ES-I3 (cell line): ENCODE results near the gene SERPINH1.
A peak's percentile ranks its signal among the peaks of the same experiment; 100 is the strongest.

Experiments
- H3K36me3 ChIP-seq: 2 replicates; pipeline ENCODE4 v1.6.1; 2013; ENCODE audit warnings: mild to moderate bottlenecking, low read length, control low read depth, moderate library complexity; ENCODE audit not compliant: insufficient read depth
- H3K4me1 ChIP-seq: 2 replicates; pipeline ENCODE4 v1.6.1; 2013; ENCODE audit warnings: mild to moderate bottlenecking, control low read depth, low read length; ENCODE audit not compliant: insufficient read depth
- H3K9ac ChIP-seq: 2 replicates; pipeline ENCODE4 v1.6.1; 2013; ENCODE audit warnings: low read depth, mild to moderate bottlenecking, low read length, moderate library complexity
- H3K9me3 ChIP-seq: 2 replicates; pipeline ENCODE4 v1.6.1; 2013; ENCODE audit warnings: mild to moderate bottlenecking, low read length, moderate library complexity; ENCODE audit not compliant: control insufficient read depth, insufficient read depth

SERPINH1 gene

DNA sequence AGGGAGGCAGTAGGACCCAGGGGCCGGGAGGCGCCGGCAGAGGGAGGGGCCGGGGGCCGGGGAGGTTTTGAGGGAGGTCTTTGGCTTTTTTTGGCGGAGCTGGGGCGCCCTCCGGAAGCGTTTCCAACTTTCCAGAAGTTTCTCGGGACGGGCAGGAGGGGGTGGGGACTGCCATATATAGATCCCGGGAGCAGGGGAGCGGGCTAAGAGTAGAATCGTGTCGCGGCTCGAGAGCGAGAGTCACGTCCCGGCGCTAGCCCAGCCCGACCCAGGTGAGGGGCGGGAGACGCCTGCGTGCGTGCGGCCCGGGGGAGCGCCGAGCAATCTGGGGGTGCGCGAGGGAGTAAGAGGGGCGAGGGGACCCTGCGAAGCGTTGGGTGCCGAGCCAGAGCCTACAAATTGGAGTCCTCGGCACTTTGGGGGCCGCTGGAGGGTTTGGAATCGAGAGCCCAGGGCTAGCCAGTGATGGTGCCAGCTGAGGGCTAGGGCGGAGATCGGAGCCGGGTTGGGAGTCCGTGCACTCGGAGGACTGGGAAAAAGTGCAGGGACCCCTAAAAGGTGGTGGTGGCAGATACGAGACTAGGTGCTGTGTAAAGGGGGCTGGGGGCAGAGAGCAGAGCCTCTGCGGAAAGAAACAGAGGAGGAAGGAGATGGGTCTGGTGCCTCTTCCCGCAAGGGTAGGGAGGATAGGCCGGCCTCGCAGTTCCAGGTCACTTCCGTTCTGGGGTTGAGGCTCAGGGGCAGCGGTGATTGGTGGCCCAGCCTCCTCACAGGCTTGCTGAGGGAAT, at the start of gene SERPINH1:
SERPINH1 (plus strand) TSS at position 206 of the 788 bp plus-strand sequence. CDS start 4,097 bp downstream, outside the sequence.
- peak within 1 kb of the TSS; percentile 91 for H3K9ac ChIP-seq
- H3K4me1 ChIP-seq: peaks cover 51% of the 10 kb centered on the region
- no peaks in the 10 kb centered on the region for H3K9me3 ChIP-seq
- H3K36me3 ChIP-seq: peaks cover 5% of the 10 kb centered on the region

DNA sequence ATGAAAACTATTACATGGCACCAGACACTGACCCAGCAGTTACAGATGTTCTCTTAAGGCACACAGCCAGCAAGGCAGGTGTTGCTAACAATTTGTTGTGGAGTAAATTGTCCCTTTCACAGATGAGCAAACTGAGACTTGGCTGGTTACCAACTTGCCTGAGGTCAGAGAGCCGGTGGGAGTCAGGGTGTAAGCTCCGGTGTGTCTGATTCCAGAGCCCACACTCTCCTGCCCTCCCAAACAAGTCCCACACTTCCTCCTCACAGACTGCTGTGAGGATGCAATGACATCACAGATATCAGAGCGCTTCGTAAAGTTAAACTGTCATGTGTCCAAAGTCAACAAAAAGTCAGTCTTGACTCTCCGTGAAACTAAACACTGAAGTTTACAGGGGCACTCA, 48.8 kb upstream of the SERPINH1 start:
- H3K36me3 ChIP-seq: no peaks in the 10 kb centered on the region
- H3K4me1 ChIP-seq: no peaks in the 10 kb centered on the region; the same call in 1 of the 2 replicates
- no peak overlapping the region for H3K9ac ChIP-seq
- H3K9me3 ChIP-seq: no peaks in the 10 kb centered on the region

DNA sequence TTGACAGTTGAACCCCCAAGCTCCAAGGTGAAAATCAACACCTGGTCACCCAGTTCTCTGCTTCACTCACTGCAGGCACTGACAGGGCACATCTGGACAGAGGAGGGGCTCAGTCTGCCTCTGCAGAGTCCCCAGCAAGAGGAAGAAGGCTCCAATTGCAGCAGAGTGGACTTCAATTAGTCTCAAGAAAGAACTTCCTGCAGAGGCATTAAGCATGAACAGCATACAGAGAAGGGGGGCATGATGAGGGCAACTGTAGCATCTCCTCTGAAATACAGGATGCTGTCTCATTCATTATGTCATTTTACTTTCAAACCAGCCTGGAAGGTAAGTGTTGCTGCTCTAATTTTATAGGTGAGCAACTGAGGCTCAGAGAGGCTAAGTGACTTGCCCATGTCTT, 47.5 kb upstream of the SERPINH1 start:
- Histone ChIP-seq H3K9me3 (no peaks in the 10 kb centered on the region), H3K9ac (no peak overlapping the region), H3K4me1 (no peaks in the 10 kb centered on the region; the same call in 1 of the 2 replicates), H3K36me3 (no peaks in the 10 kb centered on the region)

DNA sequence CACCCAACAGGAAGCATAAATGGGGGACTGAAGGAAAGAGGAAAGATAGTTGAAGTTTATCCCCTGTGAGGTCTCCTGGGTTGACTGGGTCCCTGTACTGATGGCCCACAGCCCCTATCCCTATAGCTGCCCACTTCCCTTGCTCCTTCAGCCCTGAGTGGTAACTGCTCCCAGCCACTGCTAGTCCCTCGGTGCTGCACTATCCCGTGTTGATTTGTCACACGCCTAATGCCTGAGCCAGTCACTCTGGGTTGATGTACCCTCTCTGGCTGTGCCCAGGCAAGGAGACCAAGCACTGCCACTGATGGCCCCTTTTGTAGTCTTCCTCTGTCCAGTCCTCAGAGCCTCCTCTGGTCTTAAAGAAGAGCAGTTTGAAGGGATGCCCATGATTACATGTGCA, 45.9 kb upstream of the SERPINH1 start:
- no peaks in the 10 kb centered on the region for H3K4me1 ChIP-seq
- no peaks in the 10 kb centered on the region for H3K9me3 ChIP-seq
- H3K36me3 ChIP-seq: no peaks in the 10 kb centered on the region
- no peak overlapping the region for H3K9ac ChIP-seq

DNA sequence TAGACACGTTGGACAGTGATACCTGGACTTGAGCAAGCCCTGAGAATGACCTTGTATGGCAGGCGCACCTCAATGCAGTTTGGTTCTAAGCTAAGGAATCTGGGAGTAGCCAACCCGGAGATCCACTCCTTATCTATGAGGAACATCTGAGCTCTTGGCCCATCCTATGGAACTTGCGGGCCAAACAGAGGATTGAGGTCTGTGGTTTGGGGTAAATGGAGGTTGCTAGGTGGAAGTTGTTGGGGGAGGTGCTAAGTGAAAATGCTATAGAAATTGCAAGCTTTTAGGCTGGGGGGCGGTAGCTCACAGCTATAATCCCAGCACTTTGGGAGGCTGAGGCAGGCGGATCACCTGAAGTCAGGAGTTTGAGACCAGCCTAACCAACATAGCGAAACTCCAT, 45.2 kb upstream of the SERPINH1 start:
- no peaks in the 10 kb centered on the region for H3K9me3 ChIP-seq
- no peak overlapping the region for H3K9ac ChIP-seq
- H3K36me3 ChIP-seq: no peaks in the 10 kb centered on the region
- H3K4me1 ChIP-seq: no peaks in the 10 kb centered on the region; the same call in 1 of the 2 replicates

DNA sequence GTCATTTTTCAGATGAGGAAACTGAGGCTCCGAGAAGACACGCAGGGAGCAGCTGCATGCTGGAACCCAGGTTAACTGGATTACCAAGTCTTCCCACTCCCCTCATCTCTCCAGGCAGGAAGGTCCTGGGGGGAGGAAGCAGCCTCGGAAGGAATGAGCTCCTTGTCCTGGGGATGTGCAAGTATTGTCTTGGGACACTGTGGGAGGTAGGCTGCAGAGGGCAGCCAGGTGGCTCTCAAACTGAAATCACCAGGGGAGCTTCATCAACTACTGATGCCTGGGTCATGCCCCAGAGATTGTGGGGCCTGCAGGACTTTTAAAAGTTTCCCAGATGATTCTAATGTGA, 43.9 kb upstream of the SERPINH1 start:
- H3K4me1 ChIP-seq: peaks cover 10% of the 10 kb centered on the region; the same call in 1 of the 2 replicates
- no peaks in the 10 kb centered on the region for H3K9me3 ChIP-seq
- no peak overlapping the region for H3K9ac ChIP-seq
- no peaks in the 10 kb centered on the region for H3K36me3 ChIP-seq

DNA sequence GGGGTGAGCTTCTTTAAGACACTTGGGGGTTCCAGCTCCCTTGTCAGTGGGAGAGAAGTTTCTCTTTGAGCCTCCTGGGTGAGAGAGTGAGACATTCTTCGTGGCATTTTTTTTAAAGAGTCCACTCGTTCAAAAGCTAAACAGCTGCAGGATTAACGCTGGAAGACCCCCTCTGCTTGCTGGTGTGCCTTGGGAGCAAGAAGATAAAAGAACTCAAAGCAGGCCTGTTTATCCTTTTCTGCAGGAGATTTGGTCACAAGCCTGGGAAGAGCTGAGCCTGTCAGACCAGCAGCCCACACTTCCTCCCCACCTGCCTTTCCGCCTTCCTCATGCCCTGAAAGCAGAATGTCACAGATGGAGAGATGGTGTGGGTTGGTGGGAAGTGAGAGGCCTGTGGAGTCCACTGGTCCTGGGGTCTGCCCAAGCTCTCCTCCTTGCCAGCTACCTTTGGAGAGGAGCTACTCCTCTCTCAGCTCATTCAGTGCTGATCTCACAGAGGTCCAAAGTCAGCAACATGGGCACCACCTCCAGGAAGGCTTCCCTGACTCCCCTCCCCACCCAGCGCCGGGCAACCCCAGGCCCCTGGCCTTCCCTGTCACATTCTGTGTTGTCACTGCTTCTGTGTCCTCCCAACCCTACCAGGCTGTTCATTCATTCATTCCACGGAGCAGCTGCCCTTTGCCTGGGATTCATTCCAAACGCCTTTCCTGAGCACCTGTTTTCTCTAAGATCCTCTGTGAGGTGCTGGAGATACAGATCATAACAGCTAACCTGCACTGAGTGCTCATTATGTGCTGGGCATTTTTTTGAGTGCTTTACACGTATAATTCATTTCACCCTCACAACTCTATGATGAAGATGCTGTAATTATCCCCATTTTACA, 43.0 kb upstream of the SERPINH1 start:
- peaks cover 10% of the 10 kb centered on the region; the same call in 1 of the 2 replicates for H3K4me1 ChIP-seq
- no peak overlapping the region for H3K9ac ChIP-seq
- no peaks in the 10 kb centered on the region for H3K9me3 ChIP-seq
- no peaks in the 10 kb centered on the region for H3K36me3 ChIP-seq

DNA sequence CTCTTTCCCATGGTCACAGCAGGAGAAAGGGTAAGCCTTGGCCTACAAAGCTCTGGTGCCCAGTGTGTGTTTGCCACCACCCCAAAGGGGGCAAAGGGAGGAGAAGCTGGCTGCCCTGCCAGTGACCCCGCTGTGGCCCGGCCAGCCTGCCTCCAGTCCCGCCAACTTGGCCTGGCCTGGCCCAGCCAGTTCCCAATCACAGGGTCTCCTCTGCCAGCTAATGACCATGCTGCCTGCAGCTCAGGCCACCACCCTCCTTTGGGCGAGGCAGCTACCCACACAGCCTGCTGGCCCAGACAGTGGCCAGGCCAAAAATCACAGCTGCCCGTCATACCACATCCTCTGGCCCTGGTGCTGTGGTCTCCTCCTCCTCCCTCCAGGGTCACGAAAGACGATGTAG, 41.4 kb upstream of the SERPINH1 start:
- Histone ChIP-seq H3K9ac (no peak overlapping the region), H3K4me1 (peaks cover 10% of the 10 kb centered on the region; the same call in 1 of the 2 replicates), H3K36me3 (no peaks in the 10 kb centered on the region), H3K9me3 (no peaks in the 10 kb centered on the region)

DNA sequence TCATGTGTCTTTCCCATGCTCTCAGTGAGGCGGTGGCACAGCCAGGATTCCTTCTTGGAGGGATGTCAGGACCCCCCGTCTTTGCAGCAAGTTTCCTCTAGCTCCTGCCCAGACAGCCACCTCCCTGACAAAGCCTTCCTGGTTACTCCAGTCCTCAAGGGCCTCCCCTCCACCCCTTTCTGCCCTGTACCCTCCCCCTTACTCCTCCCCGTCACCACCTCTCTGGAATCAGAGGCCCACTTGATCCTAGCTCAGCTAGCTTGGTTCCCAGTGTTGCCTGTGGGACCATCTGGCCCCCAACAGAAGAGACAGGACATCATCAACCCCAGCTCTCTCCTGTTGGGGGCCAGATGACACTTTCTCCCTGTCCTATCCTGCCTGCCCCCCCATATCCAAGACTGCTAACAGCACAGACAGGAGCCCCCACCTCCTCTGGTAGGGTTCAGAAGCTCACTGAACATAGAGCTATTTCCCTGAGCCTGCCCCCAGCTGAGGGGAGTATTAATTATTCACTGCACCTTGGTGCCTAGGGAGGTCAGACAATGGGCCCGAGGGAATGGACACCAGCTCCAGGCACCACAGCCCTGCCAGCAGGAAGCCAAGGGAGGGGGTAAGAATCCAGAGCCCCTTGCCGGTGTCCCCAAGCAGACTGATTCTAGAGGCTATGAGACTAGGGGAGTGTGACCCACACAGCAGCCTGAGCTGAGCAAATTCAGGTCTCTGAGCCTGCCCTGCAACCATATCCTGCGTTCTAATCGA, 39.6 kb upstream of the SERPINH1 start:
- H3K9ac ChIP-seq: no peak overlapping the region
- H3K36me3 ChIP-seq: no peaks in the 10 kb centered on the region
- H3K4me1 ChIP-seq: peaks cover 10% of the 10 kb centered on the region; the same call in 1 of the 2 replicates
- H3K9me3 ChIP-seq: no peaks in the 10 kb centered on the region

DNA sequence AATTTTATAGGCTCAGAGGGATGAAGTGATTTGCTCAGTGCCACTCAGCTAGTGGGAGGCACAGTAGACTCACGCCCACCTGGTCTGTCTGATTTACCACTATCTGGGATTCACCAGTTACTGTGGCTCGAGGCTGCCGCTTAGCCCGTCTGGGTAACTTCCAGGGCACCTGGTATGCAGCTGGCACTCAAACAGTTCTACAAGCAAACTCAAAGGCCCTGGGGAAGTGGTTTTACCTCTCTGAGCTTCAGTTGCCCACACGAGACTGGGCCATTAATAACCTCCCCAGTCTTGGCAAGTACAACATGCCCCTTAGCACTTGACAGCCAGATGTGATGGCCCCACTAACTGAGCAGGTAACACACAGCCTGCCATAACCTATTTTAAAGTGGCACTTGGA, 38.9 kb upstream of the SERPINH1 start:
- Histone ChIP-seq H3K36me3 (no peaks in the 10 kb centered on the region), H3K9ac (no peak overlapping the region), H3K4me1 (peaks cover 14% of the 10 kb centered on the region)

DNA sequence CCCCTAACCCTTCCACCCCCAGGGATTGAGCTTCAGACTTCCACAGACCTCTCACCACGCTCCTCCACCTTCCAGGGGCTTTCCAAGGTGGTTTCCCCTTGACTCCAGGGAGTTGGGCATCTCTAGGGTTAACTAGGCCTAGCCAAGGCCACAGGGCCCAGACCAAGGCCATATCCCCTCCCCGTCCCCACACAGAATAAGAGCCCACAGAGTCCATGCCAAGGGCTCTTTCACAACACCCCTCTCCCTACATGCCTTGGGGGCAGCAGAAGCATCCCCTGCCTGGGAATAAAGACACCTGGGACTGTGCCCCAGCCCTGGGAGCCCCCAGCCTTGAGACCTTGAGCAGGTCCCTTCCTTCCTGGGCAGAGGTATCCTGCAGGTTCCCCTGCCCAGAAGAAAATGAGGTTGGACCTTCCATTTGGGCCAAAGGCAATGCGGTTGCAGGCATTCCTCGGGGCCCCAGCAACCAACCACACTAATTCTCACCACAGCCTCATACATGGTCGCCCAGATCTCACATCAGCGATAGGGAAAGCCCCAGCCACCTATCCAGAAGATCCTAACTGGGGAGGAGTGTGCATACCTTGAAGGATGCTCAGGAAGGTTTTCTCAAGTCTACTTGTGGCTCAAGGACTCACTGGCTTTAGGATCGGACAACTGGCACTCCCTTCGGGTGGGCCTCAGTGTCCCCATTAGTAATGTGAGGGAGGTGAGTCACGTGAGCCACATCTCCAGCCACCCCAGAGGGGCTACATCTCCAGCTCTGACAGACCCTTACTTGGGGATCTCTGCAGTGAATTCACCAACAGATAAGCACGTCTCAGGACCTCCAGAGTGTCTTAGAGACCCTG, 38.0 kb upstream of the SERPINH1 start:
- Histone ChIP-seq H3K9me3 (no peaks in the 10 kb centered on the region), H3K9ac (peak overlapping the region; percentile 88; the same call in 1 of the 2 replicates), H3K4me1 (peaks cover 22% of the 10 kb centered on the region), H3K36me3 (no peaks in the 10 kb centered on the region)

More for the DNA sequence above, 38.9 kb upstream of the SERPINH1 start:
- H3K9me3 ChIP-seq: no peaks in the 10 kb centered on the region

DNA sequence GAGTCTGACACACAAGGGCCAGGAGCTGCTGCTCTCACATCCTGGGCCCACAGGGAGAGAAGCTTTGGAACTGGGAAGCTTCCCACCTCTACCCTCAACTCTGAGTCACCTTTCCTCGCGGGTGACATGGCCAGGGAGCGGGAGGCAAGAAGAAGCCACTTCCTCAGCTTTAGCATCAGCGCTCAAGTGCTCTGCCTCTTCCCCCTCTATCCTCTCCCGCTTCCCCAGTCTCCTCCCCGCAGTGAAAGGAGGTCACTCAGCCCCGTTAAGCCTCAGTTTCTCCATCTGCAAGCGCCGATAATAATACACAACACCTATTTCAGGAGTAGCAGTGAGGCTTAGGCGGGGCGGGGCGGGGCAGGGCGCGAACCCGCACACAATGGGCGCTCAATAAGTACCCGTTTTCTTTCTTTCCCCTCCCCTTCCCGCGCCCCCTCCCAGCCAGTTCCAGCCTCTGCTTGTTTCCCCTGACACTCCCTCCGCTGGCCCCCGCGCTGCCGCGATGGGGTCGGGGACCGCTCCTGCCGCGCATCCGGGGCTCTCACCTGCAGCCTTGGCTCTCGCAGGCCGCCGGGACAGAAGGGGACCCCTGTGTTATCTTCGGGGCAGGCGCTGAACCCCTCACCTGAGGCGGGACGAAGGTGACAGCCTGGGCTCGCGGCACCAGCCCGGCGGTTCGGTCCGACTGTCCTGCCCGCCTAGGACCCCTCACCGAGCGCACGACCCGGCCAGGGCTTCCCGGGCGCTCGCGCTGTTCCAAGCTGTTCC, 37.2 kb upstream of the SERPINH1 start:
- H3K36me3 ChIP-seq: no peaks in the 10 kb centered on the region
- H3K9me3 ChIP-seq: no peaks in the 10 kb centered on the region
- H3K9ac ChIP-seq: peak overlapping the region; percentile 88
- peaks cover 22% of the 10 kb centered on the region for H3K4me1 ChIP-seq
